HG02610 (cell line): ENCODE measurements around the gene MVK.

Experiments
- ATAC-seq: cut with Tn5 transposase; IDR thresholded peaks from one replicate; pipeline ENCODE4 v1.9.1; 2021; ENCODE audit warnings: mild to moderate bottlenecking, moderate library complexity; ENCODE audit not compliant: unreplicated experiment

Gene MVK

DNA sequence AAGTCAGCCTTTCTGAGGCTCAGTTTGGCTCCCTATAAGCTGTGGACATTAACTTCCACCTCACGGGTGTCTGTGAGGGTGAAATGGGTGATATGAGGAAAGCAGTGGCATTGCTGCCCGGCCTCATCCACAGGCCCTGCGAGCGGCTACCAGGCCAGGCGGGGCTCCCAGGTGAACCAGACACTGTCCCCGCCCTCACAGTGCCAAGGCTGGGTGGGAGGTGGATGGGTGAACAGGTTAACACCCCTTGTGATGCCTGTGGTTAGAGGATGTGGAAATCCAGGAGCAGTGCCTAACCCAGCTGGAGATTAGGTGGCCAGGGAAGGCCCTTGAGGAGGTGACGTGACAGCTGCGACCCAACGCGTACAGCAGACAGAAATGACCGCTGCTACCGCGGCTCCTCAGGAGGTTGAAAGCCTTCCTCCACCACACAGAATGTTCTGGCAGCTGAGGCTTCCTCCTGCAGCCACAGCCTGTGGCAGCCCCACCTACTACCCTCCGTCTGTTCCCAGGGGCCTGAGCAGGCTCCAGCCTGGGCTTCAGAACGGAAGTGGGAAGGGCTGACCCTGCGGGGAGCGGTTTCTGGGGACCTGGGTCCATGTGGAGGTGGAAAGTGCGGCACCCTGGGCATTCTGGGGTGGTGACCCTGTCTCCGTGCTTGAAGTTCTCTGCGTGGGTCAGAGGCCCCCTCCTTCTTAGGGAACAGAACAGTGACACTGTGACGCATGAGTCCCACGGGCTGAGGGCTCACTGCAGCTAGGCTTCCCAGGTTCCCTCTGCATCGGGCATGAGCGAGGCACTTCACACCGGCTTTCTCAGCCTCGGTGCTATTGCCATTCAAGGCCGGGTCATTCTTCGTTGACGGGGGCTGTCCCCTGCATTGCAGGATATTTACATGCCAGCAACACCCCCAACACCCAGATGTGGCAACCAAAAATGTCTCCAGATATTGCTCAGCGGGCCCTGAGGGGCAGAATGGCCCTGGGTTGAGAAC, 10.0 kb upstream of the MVK start:
- no peak for ATAC-seq

- no peak for ATAC-seq
Measured at GRCh38 chr12:109566424-109566823, 7.2 kb upstream of the MVK start.

DNA sequence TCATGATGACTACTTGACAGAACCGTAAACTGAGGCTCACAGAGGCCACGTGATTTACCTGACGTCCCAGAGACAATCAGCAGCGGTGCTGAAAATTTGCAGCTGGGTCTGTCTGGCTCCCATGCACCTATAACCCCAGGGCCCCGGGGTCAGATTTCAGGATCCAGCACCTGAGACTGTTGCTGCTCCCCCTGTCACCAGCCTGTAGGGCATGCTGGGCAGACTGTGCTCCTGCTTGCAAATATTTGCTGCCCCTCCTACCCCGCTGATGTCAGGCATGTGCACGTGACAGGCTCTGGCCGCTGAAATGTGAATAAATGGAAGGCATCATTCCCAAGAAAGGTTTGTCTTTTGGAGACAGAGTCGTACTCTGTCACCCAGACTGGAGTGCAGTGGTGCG, 6.3 kb upstream of the MVK start:
- no peak for ATAC-seq

GRCh38 chr12:109567967-109568366, 5.6 kb upstream of the MVK start:
- ATAC-seq = no peak

- ATAC-seq = no peak
Measured at GRCh38 chr12:109568486-109568885, 5.1 kb upstream of the MVK start.

GRCh38 chr12:109571773-109572505, 1.7 kb upstream of the MVK start:
- no peak for ATAC-seq

GRCh38 chr12:109572506-109572845, 1.1 kb upstream of the MVK start:
- no peak for ATAC-seq

- ATAC-seq = no peak
Measured at GRCh38 chr12:109573914-109574244, 285 bp downstream of the MVK start.

- no peak for ATAC-seq
Measured at GRCh38 chr12:109575683-109576082, 2.1 kb downstream of the MVK start.

GRCh38 chr12:109577311-109577710, 3.7 kb downstream of the MVK start:
- ATAC-seq = no peak

DNA sequence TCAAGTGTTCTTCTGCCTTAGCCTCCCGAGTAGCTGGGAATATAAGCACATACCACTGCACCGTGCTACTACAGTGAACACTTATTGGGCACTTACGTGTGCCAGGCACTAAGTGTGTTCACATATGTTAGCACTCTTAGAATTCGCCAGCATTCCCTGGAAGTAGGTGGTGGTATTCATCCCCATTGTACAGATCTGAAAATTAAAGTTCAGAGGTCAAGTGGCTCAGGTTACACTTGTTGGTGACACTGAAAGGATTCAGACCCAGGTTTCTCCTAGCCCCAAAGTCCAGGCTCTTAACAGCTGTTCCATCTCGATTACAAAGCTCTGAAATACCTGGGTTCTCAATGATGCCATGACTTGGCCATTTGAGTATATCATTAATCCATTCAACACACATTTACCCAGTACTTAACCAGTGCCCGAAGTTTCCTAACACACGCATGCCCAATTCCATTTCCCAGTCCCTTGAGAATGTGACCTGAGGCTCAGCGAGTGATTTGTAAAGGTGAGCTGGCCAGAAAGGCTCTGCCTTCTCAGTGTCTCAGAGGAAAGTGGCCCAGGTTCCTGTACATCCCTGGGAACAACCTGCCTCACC, 4.8 kb downstream of the MVK start:
- no peak for ATAC-seq

GRCh38 chr12:109579639-109580038, 6.0 kb downstream of the MVK start:
- no peak for ATAC-seq

- ATAC-seq = no peak
Measured at GRCh38 chr12:109580272-109580671, 6.7 kb downstream of the MVK start.

GRCh38 chr12:109580684-109581333, 7.2 kb downstream of the MVK start:
- no peak for ATAC-seq

GRCh38 chr12:109581334-109581691, 7.7 kb downstream of the MVK start:
- no peak for ATAC-seq

- no peak for ATAC-seq
Measured at GRCh38 chr12:109581856-109582255, 8.3 kb downstream of the MVK start.

GRCh38 chr12:109582636-109583035, 9.0 kb downstream of the MVK start:
- ATAC-seq = no peak

GRCh38 chr12:109583733-109584132, 10.1 kb downstream of the MVK start:
- ATAC-seq = no peak

GRCh38 chr12:109586385-109587296, 13.0 kb downstream of the MVK start:
- ATAC-seq = no peak

DNA sequence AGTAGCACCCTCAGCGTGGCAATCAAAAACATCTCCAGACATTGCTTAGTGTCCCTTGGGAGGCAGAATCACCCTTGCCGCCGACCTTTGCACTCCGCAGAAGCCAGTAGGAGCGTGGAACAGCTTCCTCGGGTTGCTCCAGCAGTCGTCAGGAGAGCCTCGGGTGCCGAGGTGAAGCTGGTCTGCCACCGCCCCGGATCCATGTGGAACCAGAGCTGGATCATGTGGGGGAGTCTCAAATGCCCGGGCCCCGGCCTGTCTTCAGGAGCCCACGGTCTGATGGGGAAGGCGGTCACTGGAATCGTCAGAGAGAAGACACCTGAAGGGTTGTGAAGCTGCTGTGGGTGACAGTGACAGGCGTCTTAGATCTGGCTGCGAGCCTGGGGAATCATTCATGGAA, 14.3 kb downstream of the MVK start:
- no peak for ATAC-seq
